ENCODE measurements around the gene WDR5.
"Not testable (repeated sequence)": the region's sequence is repeated elsewhere in the genome, so short reads cannot be mapped to it uniquely, and the experiment has no call there.

The WDR5 gene

DNA sequence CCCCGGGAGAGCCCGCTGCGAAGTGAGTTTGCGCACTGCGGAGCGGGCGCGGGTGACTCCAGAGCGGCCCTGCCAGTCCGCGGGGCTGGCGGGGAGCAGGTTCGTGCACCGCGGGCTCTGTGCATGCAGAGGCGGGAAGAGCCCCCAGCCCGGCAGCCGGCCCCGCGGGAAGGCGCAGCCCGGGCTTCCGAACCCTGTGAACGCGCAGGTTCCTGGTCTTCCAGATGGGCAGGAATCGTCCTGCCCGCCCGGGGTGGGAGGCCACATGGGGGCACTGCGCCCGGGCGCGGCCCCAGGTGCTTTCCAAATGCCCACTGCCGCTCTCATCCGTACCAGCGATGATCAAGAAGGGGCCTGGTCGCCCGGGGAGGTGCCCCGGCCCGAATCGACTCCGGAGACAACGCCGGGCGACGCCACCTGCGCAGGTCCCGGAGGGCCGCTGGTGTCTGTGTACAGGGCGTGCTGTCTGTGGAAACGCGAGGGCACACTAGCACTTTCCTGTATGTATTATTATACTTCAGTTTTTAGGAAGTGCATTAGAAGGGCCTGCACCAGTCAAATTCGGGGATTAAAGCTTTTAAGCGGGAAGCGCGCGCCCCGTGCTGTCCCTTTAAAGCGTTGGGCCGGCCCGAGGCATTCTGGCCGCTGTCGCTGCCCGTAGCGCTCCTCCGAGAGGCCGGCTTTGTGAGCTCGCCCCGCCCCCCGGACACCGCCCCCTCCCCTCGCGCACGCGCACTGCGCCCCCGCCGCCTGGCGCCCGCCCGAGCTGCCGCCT, at the start of gene WDR5:
Gene WDR5, plus strand, starts transcription at position 740 of the 775 bp plus-strand sequence. CDS start 3,796 bp downstream, outside the sequence.
- H3K27ac Mint-ChIP-seq: peak within 1 kb of the TSS; percentile 90
- H3K27me3 Mint-ChIP-seq: no peaks in the 10 kb centered on the region
- peaks cover 33% of the 10 kb centered on the region for H3K4me1 Mint-ChIP-seq (ENCODE audit: low read depth)
- H3K36me3 Mint-ChIP-seq (ENCODE audit: low read depth): peaks cover 26% of the 10 kb centered on the region
- no peaks in the 10 kb centered on the region for H3K9me3 Mint-ChIP-seq
- peak within 1 kb of the TSS; percentile 97 for H3K4me3 Mint-ChIP-seq

- Mint-ChIP-seq H3K4me1 (ENCODE audit: low read depth) (no peaks in the 10 kb centered on the region), H3K4me3 (no peak overlapping the region), H3K27me3 (peaks cover 9% of the 10 kb centered on the region), H3K9me3 (peaks cover 4% of the 10 kb centered on the region), H3K36me3 (ENCODE audit: low read depth) (no peaks in the 10 kb centered on the region), H3K27ac (no peak overlapping the region)
These were observed 47.7 kb upstream of the WDR5 start for GRCh38 chr9:134088063-134088725.

DNA sequence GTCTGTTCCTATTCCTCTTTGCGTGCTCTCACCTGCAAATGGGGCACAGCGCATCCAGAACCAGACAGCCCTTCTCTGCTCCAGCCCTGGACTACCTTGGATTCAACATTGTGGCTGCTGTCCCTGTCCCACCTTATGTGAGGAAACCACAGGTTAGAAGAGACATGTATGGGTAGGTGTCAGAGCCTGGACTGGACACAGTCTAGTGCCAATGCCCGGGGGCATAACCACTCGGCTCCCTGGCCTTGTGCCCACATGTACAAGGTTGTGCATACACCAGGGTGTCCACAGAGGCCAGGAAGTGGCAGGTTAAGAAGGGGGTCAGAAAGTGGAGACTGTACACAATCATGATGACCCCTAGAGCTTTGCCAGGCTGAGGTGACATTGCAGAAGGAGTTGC, 45.9 kb upstream of the WDR5 start:
- Mint-ChIP-seq H3K4me1 (ENCODE audit: low read depth) (no peaks in the 10 kb centered on the region), H3K27ac (no peak overlapping the region), H3K9me3 (peaks cover 4% of the 10 kb centered on the region), H3K27me3 (peaks cover 12% of the 10 kb centered on the region), H3K36me3 (ENCODE audit: low read depth) (no peaks in the 10 kb centered on the region), H3K4me3 (no peak overlapping the region)

DNA sequence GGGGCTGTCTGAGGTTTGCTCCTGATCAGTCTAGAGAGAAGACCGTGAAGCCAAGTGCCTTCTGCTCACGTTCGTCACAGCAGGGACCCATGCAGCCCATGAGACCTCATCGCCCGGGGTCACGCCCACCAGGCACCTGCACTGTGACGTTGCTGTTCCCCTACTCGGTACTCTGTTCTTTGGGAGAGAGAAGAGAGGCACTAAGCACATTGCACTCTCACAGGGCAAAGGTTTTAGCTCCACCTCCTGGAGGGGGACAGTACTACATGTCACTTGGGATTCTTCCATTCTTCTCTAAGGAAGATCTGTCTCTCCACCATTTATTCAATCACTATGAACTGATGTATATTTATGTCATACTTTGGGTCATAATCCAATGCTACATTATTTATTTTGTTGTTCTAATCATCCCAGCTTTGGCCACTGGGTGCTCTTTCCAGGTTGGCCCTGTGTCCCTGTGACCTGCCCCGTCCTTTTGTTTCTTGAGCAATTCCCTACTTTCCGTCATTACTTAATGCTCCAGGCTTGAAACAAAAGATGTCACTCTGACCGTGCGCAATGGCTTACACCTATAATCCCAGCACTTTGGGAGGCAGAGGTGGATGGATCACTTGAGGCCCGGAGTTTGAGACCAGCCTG, 36.6 kb upstream of the WDR5 start:
- no peaks in the 10 kb centered on the region for H3K4me1 Mint-ChIP-seq (ENCODE audit: low read depth)
- no peak overlapping the region for H3K27ac Mint-ChIP-seq
- H3K36me3 Mint-ChIP-seq (ENCODE audit: low read depth): no peaks in the 10 kb centered on the region
- no peaks in the 10 kb centered on the region for H3K9me3 Mint-ChIP-seq
- H3K27me3 Mint-ChIP-seq: peaks cover 19% of the 10 kb centered on the region
- no peak overlapping the region for H3K4me3 Mint-ChIP-seq

DNA sequence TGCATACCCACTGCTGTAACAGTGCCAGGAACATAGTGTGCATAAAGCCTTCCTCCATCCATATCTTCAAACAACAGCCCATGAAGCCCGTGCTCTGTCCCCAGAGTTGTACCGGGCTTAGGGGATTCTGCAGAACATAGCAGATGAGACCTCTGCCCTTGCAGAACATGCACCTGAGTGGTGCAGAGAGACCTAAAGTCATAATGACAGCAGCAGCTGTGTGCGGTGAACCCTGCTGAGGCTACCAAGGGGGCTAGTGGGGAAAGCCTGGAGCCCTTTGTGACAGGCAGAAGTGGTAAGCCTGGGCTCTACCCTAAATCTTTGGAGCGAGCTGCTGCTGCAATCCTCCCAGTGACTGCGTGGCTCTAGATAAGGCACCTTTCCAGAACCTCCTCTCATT, 35.8 kb upstream of the WDR5 start:
- H3K27ac Mint-ChIP-seq: no peak overlapping the region
- no peaks in the 10 kb centered on the region for H3K9me3 Mint-ChIP-seq
- H3K27me3 Mint-ChIP-seq: peaks cover 20% of the 10 kb centered on the region
- H3K36me3 Mint-ChIP-seq (ENCODE audit: low read depth): no peaks in the 10 kb centered on the region
- no peaks in the 10 kb centered on the region for H3K4me1 Mint-ChIP-seq (ENCODE audit: low read depth)
- no peak overlapping the region for H3K4me3 Mint-ChIP-seq

DNA sequence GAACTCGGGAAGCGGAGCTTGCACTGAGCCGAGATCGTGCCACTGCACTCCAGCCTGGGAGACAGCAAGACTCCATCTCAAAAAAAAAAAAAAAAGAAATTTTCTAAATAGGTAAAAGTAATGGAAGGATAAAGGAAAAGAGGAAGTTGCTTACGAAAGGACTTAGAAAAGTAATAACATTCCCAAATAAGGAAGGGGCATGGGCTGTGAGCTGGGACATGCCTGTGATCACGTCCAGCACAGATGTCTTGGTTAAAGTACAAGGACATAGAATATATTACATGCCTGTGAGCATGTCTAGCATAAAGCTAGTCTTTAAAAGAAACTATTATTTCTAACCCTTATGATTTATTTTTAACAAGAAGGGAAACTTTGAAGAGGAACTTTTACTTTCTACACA, 34.7 kb upstream of the WDR5 start:
- not testable (repeated sequence) for H3K27ac Mint-ChIP-seq; H3K4me1 Mint-ChIP-seq (ENCODE audit: low read depth); H3K9me3 Mint-ChIP-seq; H3K4me3 Mint-ChIP-seq; H3K36me3 Mint-ChIP-seq (ENCODE audit: low read depth)
- H3K27me3 Mint-ChIP-seq: peaks cover 24% of the 10 kb centered on the region

GRCh38 chr9:134101623-134102149, 34.2 kb upstream of the WDR5 start:
- Mint-ChIP-seq H3K4me3 (no peak overlapping the region), H3K9me3 (no peaks in the 10 kb centered on the region), H3K4me1 (ENCODE audit: low read depth) (no peaks in the 10 kb centered on the region), H3K27me3 (peaks cover 26% of the 10 kb centered on the region), H3K27ac (no peak overlapping the region), H3K36me3 (ENCODE audit: low read depth) (no peaks in the 10 kb centered on the region)

GRCh38 chr9:134103391-134103998, 32.4 kb upstream of the WDR5 start:
- no peaks in the 10 kb centered on the region for H3K4me1 Mint-ChIP-seq (ENCODE audit: low read depth)
- H3K9me3 Mint-ChIP-seq: no peaks in the 10 kb centered on the region
- no peak overlapping the region for H3K4me3 Mint-ChIP-seq
- H3K27me3 Mint-ChIP-seq: peaks cover 31% of the 10 kb centered on the region
- H3K36me3 Mint-ChIP-seq (ENCODE audit: low read depth): no peaks in the 10 kb centered on the region
- no peak overlapping the region for H3K27ac Mint-ChIP-seq

GRCh38 chr9:134111064-134111463, 24.8 kb upstream of the WDR5 start:
- peaks cover 10% of the 10 kb centered on the region for H3K27me3 Mint-ChIP-seq
- no peaks in the 10 kb centered on the region for H3K9me3 Mint-ChIP-seq
- H3K27ac Mint-ChIP-seq: no peak overlapping the region
- no peaks in the 10 kb centered on the region for H3K36me3 Mint-ChIP-seq (ENCODE audit: low read depth)
- no peaks in the 10 kb centered on the region for H3K4me1 Mint-ChIP-seq (ENCODE audit: low read depth)
- no peak overlapping the region for H3K4me3 Mint-ChIP-seq

DNA sequence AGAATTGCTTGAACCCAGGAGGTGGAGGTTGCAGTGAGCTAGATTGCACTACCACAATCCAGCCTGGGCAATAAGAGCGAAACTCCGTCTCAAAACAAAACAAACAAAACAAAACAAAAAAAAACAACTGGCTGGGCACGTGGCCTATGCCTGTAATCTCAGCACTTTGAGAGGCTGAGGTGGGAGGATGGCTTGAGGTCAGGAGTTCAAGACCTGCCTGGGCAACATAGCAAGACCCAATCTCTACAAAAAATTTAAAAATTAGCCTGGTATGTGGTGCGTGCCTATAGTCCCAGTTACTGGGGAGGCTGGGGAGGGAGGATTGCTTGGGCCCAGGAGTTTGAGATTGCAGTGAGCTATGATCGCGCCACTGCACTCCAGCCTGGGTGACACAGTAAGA, 23.3 kb upstream of the WDR5 start:
- H3K36me3 Mint-ChIP-seq (ENCODE audit: low read depth): no peaks in the 10 kb centered on the region
- H3K27me3 Mint-ChIP-seq: peaks cover under 1% of the 10 kb centered on the region
- no peak overlapping the region for H3K27ac Mint-ChIP-seq
- no peak overlapping the region for H3K4me3 Mint-ChIP-seq
- no peaks in the 10 kb centered on the region for H3K4me1 Mint-ChIP-seq (ENCODE audit: low read depth)
- H3K9me3 Mint-ChIP-seq: no peaks in the 10 kb centered on the region

DNA sequence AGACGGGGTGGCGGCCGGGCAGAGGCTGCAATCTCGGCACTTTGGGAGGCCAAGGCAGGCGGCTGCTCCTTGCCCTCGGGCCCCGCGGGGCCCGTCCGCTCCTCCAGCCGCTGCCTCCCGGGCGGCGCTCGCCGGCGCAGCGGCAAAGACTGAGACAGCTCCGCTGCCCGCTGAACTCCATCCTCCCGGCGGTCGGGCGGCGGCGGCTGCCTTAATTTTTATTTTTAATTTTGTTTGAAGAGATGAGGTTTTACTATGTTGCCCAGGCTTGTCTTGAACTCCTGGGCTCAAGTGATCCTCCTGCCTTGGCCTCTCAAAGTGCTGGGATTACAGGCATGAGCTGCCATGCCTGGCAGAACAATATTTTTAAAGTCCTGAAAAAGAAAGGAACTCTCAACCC, 16.9 kb upstream of the WDR5 start:
- H3K27ac Mint-ChIP-seq; H3K27me3 Mint-ChIP-seq; H3K4me3 Mint-ChIP-seq; H3K36me3 Mint-ChIP-seq (ENCODE audit: low read depth); H3K4me1 Mint-ChIP-seq (ENCODE audit: low read depth); H3K9me3 Mint-ChIP-seq: not testable (repeated sequence)

DNA sequence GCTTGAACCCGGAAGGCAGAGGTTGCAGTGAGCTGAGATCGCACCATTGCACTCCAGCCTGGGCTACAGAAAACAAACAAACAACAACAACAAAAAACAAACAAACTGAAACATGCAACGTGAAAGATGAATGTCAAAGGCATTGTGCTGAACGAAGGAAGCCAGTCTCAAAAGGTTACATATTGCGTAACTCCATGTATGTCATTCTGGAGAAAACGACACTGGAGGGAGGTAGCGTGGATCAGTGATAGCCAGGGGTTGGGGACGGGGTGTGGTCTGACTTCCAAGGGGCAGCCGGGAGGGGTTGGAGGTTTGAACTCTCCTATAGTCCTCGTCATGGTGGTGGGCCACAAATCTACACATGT, 12.1 kb upstream of the WDR5 start:
- Mint-ChIP-seq H3K4me3 (no peak overlapping the region), H3K4me1 (ENCODE audit: low read depth) (peaks cover 6% of the 10 kb centered on the region), H3K27me3 (no peaks in the 10 kb centered on the region), H3K27ac (no peak overlapping the region), H3K9me3 (no peaks in the 10 kb centered on the region), H3K36me3 (ENCODE audit: low read depth) (no peaks in the 10 kb centered on the region)

DNA sequence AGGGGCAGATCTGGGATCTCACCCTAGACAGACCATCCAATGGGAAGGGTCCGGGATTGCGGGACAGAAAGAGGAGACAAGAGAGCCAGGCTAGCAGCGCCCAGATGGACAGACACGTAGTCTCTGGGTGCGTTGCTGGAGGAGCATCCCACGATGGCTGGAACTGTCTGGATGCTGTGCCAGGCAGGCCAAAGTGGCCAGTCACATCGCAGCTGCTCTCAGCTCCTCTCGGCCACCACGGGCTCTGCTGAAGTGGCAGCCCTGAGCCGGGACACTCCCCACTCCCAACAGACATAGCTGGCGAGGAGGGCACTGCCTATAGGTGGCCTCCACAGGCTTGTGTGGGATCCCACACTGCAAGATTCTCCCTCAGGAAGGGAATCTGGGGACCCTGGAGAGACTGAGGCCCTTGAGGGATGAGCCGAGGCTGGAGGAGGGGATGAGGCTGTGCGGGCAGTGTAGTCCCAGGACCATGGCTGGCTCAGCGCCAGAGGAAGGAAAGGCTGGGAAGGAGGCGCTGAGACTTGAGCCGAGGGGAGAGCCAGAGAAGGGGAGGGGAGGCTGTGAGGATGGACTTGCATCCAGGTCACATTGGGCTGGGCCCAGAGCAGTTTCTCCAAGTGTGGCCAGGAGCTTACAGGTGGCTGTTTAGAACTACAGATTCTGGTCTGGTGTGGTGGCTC, 10.3 kb upstream of the WDR5 start:
- Mint-ChIP-seq H3K4me3 (no peak overlapping the region), H3K36me3 (ENCODE audit: low read depth) (no peaks in the 10 kb centered on the region), H3K27me3 (no peaks in the 10 kb centered on the region), H3K4me1 (ENCODE audit: low read depth) (peaks cover 6% of the 10 kb centered on the region), H3K9me3 (no peaks in the 10 kb centered on the region), H3K27ac (no peak overlapping the region)

DNA sequence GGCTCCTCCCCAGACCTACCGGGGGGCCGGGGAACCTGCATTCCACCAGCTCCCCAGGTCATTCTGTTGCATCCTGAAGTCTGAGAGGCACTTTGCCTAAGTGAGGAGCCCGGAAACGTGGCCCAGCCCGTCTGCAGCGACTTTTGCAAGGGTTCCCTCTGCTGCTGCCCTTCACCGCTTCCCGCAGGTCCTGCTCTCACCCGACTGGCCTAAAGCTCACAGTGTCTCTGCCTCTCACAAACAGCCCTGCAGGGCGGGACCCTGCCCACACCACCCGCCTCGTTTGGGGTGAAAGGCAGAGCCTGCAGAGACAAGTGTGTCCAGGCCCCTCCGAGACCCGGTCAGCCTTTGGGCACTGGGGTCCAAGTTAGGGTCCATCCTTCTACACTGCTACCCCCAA, 9.5 kb upstream of the WDR5 start:
- no peak overlapping the region for H3K27ac Mint-ChIP-seq
- no peaks in the 10 kb centered on the region for H3K27me3 Mint-ChIP-seq
- H3K4me3 Mint-ChIP-seq: no peak overlapping the region
- H3K9me3 Mint-ChIP-seq: no peaks in the 10 kb centered on the region
- H3K4me1 Mint-ChIP-seq (ENCODE audit: low read depth): peaks cover 6% of the 10 kb centered on the region
- no peaks in the 10 kb centered on the region for H3K36me3 Mint-ChIP-seq (ENCODE audit: low read depth)

All from stimulated activated naive CD8-positive, alpha-beta T cell treated with anti-CD3 and anti-CD28 coated beads, Interleukin-15, Interleukin-2, amounts not matched to agents 100 ng/mL and 50 ng/mL, for 24 hours (primary cell).